Esophagus muscularis mucosa (tissue), 4 donors: ENCODE data around the gene COLEC12. TPM values are rescaled to one million over a fixed set of nuclear protein-coding genes. Genes with fewer than 3 reads are reported as not detected.
A peak's percentile ranks its signal among the peaks of the same experiment; 100 is the strongest.

Source experiments
- DNase-seq: peaks from one replicate; pipeline ENCODE4 v3.0.0-alpha.2; 2017; ENCODE audit errors: extremely low spot score
- H3K27ac ChIP-seq, 4 donors: fragments of 200-600 bp; sonication (generic); replicated peaks in 1 of 4; 1 replicate in 3 of 4; 2 replicates in 1 of 4; pipeline ENCODE4 v1.5.1; 2016 to 2019; ENCODE audit warnings: mild to moderate bottlenecking in 1 of 4
- H3K27me3 ChIP-seq, 4 donors: fragments of 200-600 bp; sonication (generic); one replicate each; pipeline versions ENCODE4 v1.5.1 to v1.6.0; 2016 to 2019
- H3K36me3 ChIP-seq, 4 donors: fragments of 200-600 bp; sonication (generic); one replicate each; pipeline ENCODE4 v1.5.1; 2016 to 2019
- H3K4me1 ChIP-seq, 4 donors: fragments of 200-600 bp; sonication (generic); one replicate each; pipeline ENCODE4 v1.5.1; 2016 to 2019
- H3K4me3 ChIP-seq, 4 donors: fragments of 200-600 bp; sonication (generic); 1 replicate in 2 of 4; 2 replicates in 2 of 4; pipeline ENCODE4 v1.5.1; 2016 to 2019; ENCODE audit warnings: mild to moderate bottlenecking in 4 of 4, moderate library complexity in 1 of 4
- H3K9me3 ChIP-seq, 4 donors: fragments of 200-600 bp; sonication (generic); 1 replicate in 3 of 4; 2 replicates in 1 of 4; pipeline ENCODE4 v1.5.1; 2016 to 2019
- EP300 ChIP-seq: sonication (generic); formaldehyde crosslinking; IDR thresholded peaks from one replicate; pipeline ENCODE4 v1.6.1; 2017; ENCODE audit warnings: antibody characterized with exemption
- POLR2A ChIP-seq: fragments of 450-650 bp; IDR thresholded peaks from one replicate; pipeline ENCODE4 v1.6.1; 2017; ENCODE audit warnings: antibody characterized with exemption, moderate library complexity, mild to moderate bottlenecking, low read depth
- POLR2AphosphoS5 ChIP-seq, 2 donors: sonication (generic); formaldehyde crosslinking; IDR thresholded peaks; one replicate each; pipeline ENCODE4 v1.6.1; 2017; ENCODE audit warnings: antibody characterized with exemption in 2 of 2
- WGBS: methylation state at CpG from one replicate; pipeline ENCODE4 v1.1.5; 2018; 5-methylcytosine and 5-hydroxymethylcytosine counted together
- intact Hi-C: fragments of 100-400 bp; cut with DNase I; formaldehyde crosslinking; loops from one replicate; pipeline ENCODE4 v1.15.1; 2023
- total RNA-seq, 4 donors: library from RNA; depleted of rRNA; stranded (reverse); fragments of >200 nt; gene quantifications; one replicate each; pipeline versions ENCODE4 v1.1.0 to v1.2.1, GENCODE V29; 2016
- TF ChIP-seq, protein P1 (sequence below), 3 experiments: fragments of 200-600 bp in 2 of 3; fragments of 450-650 bp in 1 of 3; sonication (generic) in 2 of 3; IDR thresholded peaks; one replicate each; pipeline ENCODE4 v1.5.1; 2017 to 2019; ENCODE audit warnings: antibody characterized with exemption in 3 of 3, mild to moderate bottlenecking in 2 of 3, moderate library complexity in 1 of 3

The COLEC12 gene
- total RNA-seq, 4 donors from 2014 or later: 17.9 to 36.4 (median 23.5) TPM

DNA sequence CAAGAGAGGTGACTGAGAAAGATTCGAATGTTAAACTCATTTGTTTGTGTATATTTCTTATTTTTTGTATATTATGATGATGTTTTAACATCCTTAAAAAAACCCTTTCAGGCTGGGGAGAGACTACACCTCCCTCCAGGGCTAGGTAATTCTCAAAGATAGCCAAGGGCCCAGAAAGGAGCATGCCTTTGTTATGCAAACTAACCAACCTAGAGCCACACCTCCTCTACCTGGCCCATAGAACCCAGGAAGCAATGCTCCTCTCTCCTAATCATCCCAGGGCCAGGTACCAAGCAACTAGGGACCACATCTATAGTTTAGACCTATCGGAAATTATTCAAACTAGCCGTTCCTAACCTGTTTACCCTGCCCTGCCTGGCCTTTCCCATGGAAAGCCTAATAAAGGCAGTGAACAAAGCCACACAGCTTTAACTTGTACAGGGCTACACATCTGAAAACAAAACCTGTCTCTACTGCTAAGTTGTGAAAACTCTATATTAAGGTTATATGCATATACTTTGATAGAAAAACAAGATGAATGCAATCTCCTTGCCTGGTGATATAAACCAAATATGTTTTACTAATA lies 79.7 kb downstream of the COLEC12 start:
- 61% methylated on average over 3 of the region's 3 CpGs for WGBS
- Histone ChIP-seq H3K36me3 (no peaks in the 10 kb centered on the region), H3K4me1 (peaks cover 7 to 52% (median 48%) of the 10 kb centered on the region in 4 donors), H3K27me3 (no peaks in the 10 kb centered on the region), H3K4me3 (no peak overlapping the region), H3K27ac (peak overlapping the region in 2 of 4 donors; percentile 26 to 57), H3K9me3 (no peaks in the 10 kb centered on the region)
- intact Hi-C loops: no loop called here
- no peak for DNase-seq
- TF ChIP-seq POLR2A: no peak
- TF ChIP-seq, protein P1, sequence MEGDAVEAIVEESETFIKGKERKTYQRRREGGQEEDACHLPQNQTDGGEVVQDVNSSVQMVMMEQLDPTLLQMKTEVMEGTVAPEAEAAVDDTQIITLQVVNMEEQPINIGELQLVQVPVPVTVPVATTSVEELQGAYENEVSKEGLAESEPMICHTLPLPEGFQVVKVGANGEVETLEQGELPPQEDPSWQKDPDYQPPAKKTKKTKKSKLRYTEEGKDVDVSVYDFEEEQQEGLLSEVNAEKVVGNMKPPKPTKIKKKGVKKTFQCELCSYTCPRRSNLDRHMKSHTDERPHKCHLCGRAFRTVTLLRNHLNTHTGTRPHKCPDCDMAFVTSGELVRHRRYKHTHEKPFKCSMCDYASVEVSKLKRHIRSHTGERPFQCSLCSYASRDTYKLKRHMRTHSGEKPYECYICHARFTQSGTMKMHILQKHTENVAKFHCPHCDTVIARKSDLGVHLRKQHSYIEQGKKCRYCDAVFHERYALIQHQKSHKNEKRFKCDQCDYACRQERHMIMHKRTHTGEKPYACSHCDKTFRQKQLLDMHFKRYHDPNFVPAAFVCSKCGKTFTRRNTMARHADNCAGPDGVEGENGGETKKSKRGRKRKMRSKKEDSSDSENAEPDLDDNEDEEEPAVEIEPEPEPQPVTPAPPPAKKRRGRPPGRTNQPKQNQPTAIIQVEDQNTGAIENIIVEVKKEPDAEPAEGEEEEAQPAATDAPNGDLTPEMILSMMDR (IDR thresholded peaks at IDR 0.05): no peak
- TF ChIP-seq POLR2AphosphoS5 (IDR thresholded peaks at IDR 0.05): no peak
- TF ChIP-seq EP300: no peak

DNA sequence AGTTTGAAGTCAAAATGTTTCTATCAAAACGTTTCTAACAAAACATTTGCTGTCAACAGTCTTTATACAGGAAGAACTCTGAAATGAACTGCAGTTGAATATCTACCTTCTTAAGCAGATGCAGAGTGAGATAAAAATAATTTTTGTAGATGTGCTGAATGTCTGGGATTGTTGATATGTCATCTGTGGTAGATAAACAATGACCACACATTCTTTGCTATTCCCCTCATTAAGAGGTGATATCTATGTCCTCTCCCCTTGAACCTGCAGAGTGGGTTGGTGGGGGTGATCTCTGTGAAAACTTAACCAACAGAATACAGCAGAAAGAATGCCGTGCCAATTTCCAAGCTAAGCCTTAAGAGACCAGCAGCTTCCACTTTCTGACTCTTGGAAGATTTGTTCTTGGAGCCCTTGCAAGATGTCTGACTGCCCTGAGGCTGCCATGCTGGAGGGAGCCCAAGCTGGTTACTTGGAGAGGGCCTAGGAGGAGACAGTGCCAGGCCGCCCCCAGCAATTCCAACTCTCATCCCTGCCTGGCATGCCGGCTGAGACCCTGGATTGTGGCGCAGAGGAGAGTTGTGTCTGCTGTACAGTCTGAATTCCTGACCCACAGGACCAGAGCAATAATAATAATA lies 80.8 kb downstream of the COLEC12 start:
- Histone ChIP-seq H3K9me3 (no peaks in the 10 kb centered on the region), H3K27ac (no peak overlapping the region), H3K36me3 (no peaks in the 10 kb centered on the region), H3K27me3 (no peaks in the 10 kb centered on the region), H3K4me3 (no peak overlapping the region), H3K4me1 (peaks cover 7 to 58% (median 55%) of the 10 kb centered on the region in 4 donors)
- TF ChIP-seq POLR2AphosphoS5 (IDR thresholded peaks at IDR 0.05) (no peak), EP300 (no peak), POLR2A (no peak)
- TF ChIP-seq, protein P1 (IDR thresholded peaks at IDR 0.05): no peak
- intact Hi-C loops: no loop called here
- 77% methylated on average over 5 of the region's 5 CpGs for WGBS
- DNase-seq: no peak

DNA sequence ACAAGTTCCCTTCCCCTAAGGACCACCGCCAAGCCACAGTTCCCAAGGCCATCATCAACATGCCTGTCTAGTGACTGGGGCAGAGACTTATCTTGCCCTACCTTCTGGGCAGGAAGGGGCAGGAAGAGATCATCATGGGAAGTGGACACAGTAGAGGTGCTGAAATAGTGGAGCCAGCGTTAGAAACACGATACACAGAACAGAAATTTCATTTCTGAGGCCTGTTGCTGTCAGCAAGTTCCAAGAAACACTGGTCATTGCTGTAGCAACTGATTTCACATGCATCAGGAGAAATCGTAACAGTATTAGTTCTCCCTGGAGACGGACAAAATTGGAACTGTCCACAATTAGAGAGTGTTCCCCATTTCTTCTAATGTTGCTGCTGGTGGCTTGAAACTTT lies 83.0 kb downstream of the COLEC12 start:
- DNase-seq: no peak
- no peak for TF ChIP-seq POLR2A
- TF ChIP-seq EP300: no peak
- TF ChIP-seq, protein P1 (IDR thresholded peaks at IDR 0.05): no peak
- no peak for TF ChIP-seq POLR2AphosphoS5 (IDR thresholded peaks at IDR 0.05)
- 45% methylated on average over 5 of the region's 5 CpGs for WGBS
- Histone ChIP-seq H3K27ac (peak overlapping the region; percentile 40 to 66 (median 56)), H3K27me3 (no peaks in the 10 kb centered on the region), H3K4me1 (peaks cover 0 to 62% (median 54%) of the 10 kb centered on the region in 4 donors), H3K9me3 (no peaks in the 10 kb centered on the region), H3K36me3 (no peaks in the 10 kb centered on the region), H3K4me3 (no peak overlapping the region)
- intact Hi-C loops: no loop called here

DNA sequence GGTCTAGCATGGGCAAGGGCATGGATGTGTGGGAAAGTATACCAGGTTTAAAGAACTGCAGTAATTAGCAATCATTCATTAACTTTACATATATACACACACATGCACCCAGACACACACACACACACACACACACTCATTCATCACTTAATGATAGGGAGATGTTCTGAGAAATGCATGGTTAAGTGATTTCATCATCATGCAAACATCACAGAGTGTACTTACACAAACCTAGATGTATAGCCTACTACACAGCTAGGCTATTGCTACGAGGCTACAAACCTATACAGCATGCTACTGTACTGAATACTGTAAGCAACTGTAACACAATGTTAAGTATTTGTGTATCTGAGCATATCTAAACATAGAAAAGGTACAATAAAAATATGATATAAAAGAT lies 83.6 kb downstream of the COLEC12 start:
- H3K27me3 ChIP-seq: no peaks in the 10 kb centered on the region
- 65% methylated on average over 1 of the region's 1 CpG for WGBS
- intact Hi-C loops: no loop called here
- peak overlapping the region; percentile 40 to 66 (median 56) for H3K27ac ChIP-seq
- H3K4me3 ChIP-seq: no peak overlapping the region
- H3K9me3 ChIP-seq: no peaks in the 10 kb centered on the region
- no peak for TF ChIP-seq POLR2A
- no peaks in the 10 kb centered on the region for H3K36me3 ChIP-seq
- DNase-seq: no peak
- peaks cover 0 to 61% (median 54%) of the 10 kb centered on the region in 4 donors for H3K4me1 ChIP-seq

DNA sequence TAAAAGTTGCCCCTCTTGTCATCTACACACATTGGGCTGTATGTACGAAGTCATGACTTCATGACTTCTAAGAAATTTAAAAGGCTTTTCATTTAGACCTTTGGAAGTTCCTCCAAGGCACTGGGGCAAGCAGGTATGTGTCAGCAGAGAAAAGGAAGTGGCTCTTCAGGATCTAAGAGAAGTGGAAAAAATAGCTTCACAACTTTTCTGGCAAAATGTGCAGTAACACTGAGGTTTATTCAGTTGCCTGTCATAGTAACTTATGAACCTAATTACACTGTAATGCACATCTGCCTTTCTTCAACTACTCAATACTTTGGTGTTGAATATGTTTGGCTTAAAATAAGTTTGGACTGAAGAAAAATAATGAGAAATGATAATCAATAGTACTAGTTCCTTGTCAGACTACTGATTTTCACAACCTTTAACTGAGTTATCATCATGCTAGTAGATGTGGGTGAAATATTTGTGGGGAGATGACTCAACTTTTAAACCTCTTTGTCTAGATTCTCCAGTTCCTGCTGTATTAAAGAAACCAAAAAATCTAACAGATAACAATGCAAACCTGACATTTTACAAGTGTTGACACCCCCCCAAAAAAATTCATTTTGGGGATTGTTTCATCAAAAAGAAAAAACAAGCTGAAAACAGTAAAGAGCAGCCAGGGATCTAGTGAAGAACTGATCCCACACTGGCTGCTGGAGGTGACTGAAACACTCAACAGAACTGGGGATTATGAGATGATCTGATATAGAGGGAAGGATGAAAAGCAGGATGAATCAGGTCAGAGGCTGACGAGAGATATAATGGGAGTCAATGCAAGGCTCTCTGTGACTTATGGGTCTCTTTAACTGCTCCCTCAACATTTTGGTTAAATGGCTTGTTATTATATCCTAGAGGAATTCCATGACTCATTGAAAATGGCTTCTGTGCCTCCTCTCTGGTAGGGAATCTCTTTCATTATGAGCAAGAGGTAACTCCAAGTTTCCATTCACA lies 84.6 kb downstream of the COLEC12 start:
- WGBS: 85% methylated on average over 2 of the region's 2 CpGs
- DNase-seq: no peak

More for the DNA sequence above, 84.6 kb downstream of the COLEC12 start:
- Histone ChIP-seq H3K4me3 (no peak overlapping the region), H3K27me3 (no peaks in the 10 kb centered on the region), H3K9me3 (no peaks in the 10 kb centered on the region), H3K27ac (peak overlapping the region in 3 of 4 donors; percentile 27 to 58 (median 31)), H3K4me1 (peaks cover 0 to 51% (median 46%) of the 10 kb centered on the region in 4 donors), H3K36me3 (no peaks in the 10 kb centered on the region)
- intact Hi-C loops: no loop called here
- TF ChIP-seq, protein P1 (IDR thresholded peaks at IDR 0.05): no peak
- TF ChIP-seq EP300 (no peak), POLR2AphosphoS5 (IDR thresholded peaks at IDR 0.05) (no peak), POLR2A (no peak)
